Liver (tissue), 9 donors: ENCODE data around the gene RNF6. TPM values are rescaled to one million over a fixed set of nuclear protein-coding genes. Genes with fewer than 3 reads are reported as not detected.

Experiments
- DNase-seq: peaks from one replicate; pipeline ENCODE4 v3.0.0-alpha.2; 2017; ENCODE audit warnings: low spot score
- H3K27ac ChIP-seq, 2 donors: one replicate each; pipeline ENCODE4 v1.7.0; 2013; ENCODE audit warnings: inconsistent platforms in 2 of 2, low read length in 2 of 2, control low read depth in 1 of 2, low read depth in 1 of 2, mild to moderate bottlenecking in 1 of 2
- H3K27me3 ChIP-seq, 4 donors: one replicate each; pipeline versions ENCODE4 v1.6.1 to v1.7.0; 2013; ENCODE audit warnings: low read length in 3 of 4, inconsistent platforms in 1 of 4, mild to moderate bottlenecking in 1 of 4, moderate library complexity in 1 of 4; ENCODE audit not compliant: control insufficient read depth in 4 of 4, insufficient read depth in 4 of 4
- H3K36me3 ChIP-seq, 4 donors: one replicate each; pipeline versions ENCODE4 v1.6.1 to v1.7.0; 2013; ENCODE audit warnings: low read length in 3 of 4, mild to moderate bottlenecking in 3 of 4, low read depth in 1 of 4, moderate library complexity in 1 of 4; ENCODE audit not compliant: control insufficient read depth in 4 of 4, insufficient read depth in 3 of 4
- H3K4me1 ChIP-seq, 4 donors: one replicate each; pipeline versions ENCODE4 v1.6.1 to v1.7.0; 2013; ENCODE audit warnings: low read length in 3 of 4, mild to moderate bottlenecking in 3 of 4, moderate library complexity in 1 of 4; ENCODE audit not compliant: control insufficient read depth in 4 of 4, insufficient read depth in 4 of 4
- H3K4me3 ChIP-seq, 3 donors: one replicate each; pipeline versions ENCODE4 v1.6.1 to v1.7.0; 2013; ENCODE audit warnings: low read length in 3 of 3, control low read depth in 1 of 3, low read depth in 1 of 3, mild to moderate bottlenecking in 1 of 3
- H3K9ac ChIP-seq, 2 donors: one replicate each; pipeline ENCODE4 v1.7.0; 2013; ENCODE audit warnings: low read length in 2 of 2, mild to moderate bottlenecking in 2 of 2, moderate library complexity in 2 of 2, control low read depth in 1 of 2, low read depth in 1 of 2
- H3K9me3 ChIP-seq, 4 donors: one replicate each; pipeline versions ENCODE4 v1.6.1 to v1.7.0; 2013; ENCODE audit warnings: low read length in 3 of 4; ENCODE audit not compliant: control insufficient read depth in 4 of 4
- EGR1 ChIP-seq, 2 donors: IDR thresholded peaks; 2 replicates each; pipeline ENCODE4 v1.6.1; 2016 to 2018; ENCODE audit warnings: antibody characterized with exemption in 2 of 2, low read depth in 2 of 2
- FOXA1 ChIP-seq: IDR thresholded peaks from 2 replicates; pipeline ENCODE4 v1.6.1; 2016; ENCODE audit warnings: antibody characterized with exemption
- FOXA2 ChIP-seq: IDR thresholded peaks from 2 replicates; pipeline ENCODE4 v1.6.1; 2016; ENCODE audit warnings: antibody characterized with exemption
- GABPA ChIP-seq, 2 donors: IDR thresholded peaks in 1 of 2; conservative IDR thresholded peaks in 1 of 2; 2 replicates each; pipeline ENCODE4 v1.6.1; 2016; ENCODE audit warnings: antibody characterized with exemption in 2 of 2, mild to moderate bottlenecking in 1 of 2, moderate library complexity in 1 of 2
- HNF4A ChIP-seq, 2 donors: conservative IDR thresholded peaks; 2 replicates each; pipeline ENCODE4 v1.6.1; 2016; ENCODE audit warnings: antibody characterized with exemption in 2 of 2, mild to moderate bottlenecking in 2 of 2
- HNF4G ChIP-seq: IDR thresholded peaks from 2 replicates; pipeline ENCODE4 v1.6.1; 2016; ENCODE audit warnings: antibody characterized with exemption
- JUND ChIP-seq, 2 donors: IDR thresholded peaks; 2 replicates each; pipeline ENCODE4 v1.6.1; 2016; ENCODE audit warnings: antibody characterized with exemption in 2 of 2
- NR2F2 ChIP-seq: IDR thresholded peaks from 2 replicates; pipeline ENCODE4 v1.6.1; 2016; ENCODE audit warnings: antibody characterized with exemption
- RAD21 ChIP-seq, 2 donors: IDR thresholded peaks; 2 replicates each; pipeline ENCODE4 v1.6.1; 2016; ENCODE audit warnings: antibody characterized with exemption in 2 of 2, mild to moderate bottlenecking in 2 of 2
- RXRA ChIP-seq, 2 donors: IDR thresholded peaks; 2 replicates each; pipeline ENCODE4 v1.6.1; 2017 to 2018; ENCODE audit warnings: antibody characterized with exemption in 2 of 2, mild to moderate bottlenecking in 1 of 2
- SP1 ChIP-seq: IDR thresholded peaks from 2 replicates; pipeline ENCODE4 v1.6.1; 2018; ENCODE audit warnings: antibody characterized with exemption, mild to moderate bottlenecking
- TAF1 ChIP-seq: conservative IDR thresholded peaks from 2 replicates; pipeline ENCODE4 v1.6.1; 2016; ENCODE audit warnings: antibody characterized with exemption, mild to moderate bottlenecking
- YY1 ChIP-seq: IDR thresholded peaks from 2 replicates; pipeline ENCODE4 v1.6.1; 2016; ENCODE audit warnings: antibody characterized with exemption, mild to moderate bottlenecking
- WGBS: extraction: QIAGEN DNeasy Blood & Tissue Kit; methylation state at CpG from one replicate; pipeline ENCODE4 v1.1.7; 2013; 5-methylcytosine and 5-hydroxymethylcytosine counted together
- polyA plus RNA-seq, 2 donors: library from polyadenylated mRNA; stranded (reverse) in 1 of 2; unstranded in 1 of 2; fragments of 200-250 nt in 1 of 2; fragments of >200 nt in 1 of 2; fragmentation: Nextera tagmentation in 1 of 2; extraction: Ambion mirVana in 1 of 2; gene quantifications; one replicate each; pipeline versions ENCODE4 v1.2.1 to v1.2.3, GENCODE V29; 2013 to 2015
- total RNA-seq, 2 donors: library from RNA; depleted of rRNA; stranded (reverse); fragments of >200 nt; gene quantifications; one replicate each; pipeline ENCODE4 v1.2.3, GENCODE V29; 2014
- TF ChIP-seq, protein P1 (sequence below): IDR thresholded peaks from 2 replicates; pipeline ENCODE4 v1.6.1; 2016; ENCODE audit warnings: antibody characterized with exemption
- TF ChIP-seq, protein P2 (sequence below): IDR thresholded peaks from 2 replicates; pipeline ENCODE4 v1.6.1; 2016; ENCODE audit warnings: antibody characterized with exemption
- TF ChIP-seq, protein P3 (sequence below): fragments of 150-350 bp; IDR thresholded peaks from 2 replicates; pipeline ENCODE4 v1.5.1; 2017; ENCODE audit warnings: improper control_type of control experiment, low read depth, low read length; ENCODE audit not compliant: missing input control
- TF ChIP-seq, protein P4 (sequence below): IDR thresholded peaks from 2 replicates; pipeline ENCODE4 v1.6.1; 2016; ENCODE audit warnings: antibody characterized with exemption
- TF ChIP-seq, protein P5 (sequence below): IDR thresholded peaks from 2 replicates; pipeline ENCODE4 v1.6.1; 2016; ENCODE audit warnings: antibody characterized with exemption, mild to moderate bottlenecking
- donor health status: healthy.
- donor health status: healthy.
- donor health status: healthy.
- donor health status: healthy.
- donor health status: healthy.

RNF6 gene
- total and polyA plus RNA-seq, 4 donors, result 8.1 to 21.9 (median 14.8) TPM

DNA sequence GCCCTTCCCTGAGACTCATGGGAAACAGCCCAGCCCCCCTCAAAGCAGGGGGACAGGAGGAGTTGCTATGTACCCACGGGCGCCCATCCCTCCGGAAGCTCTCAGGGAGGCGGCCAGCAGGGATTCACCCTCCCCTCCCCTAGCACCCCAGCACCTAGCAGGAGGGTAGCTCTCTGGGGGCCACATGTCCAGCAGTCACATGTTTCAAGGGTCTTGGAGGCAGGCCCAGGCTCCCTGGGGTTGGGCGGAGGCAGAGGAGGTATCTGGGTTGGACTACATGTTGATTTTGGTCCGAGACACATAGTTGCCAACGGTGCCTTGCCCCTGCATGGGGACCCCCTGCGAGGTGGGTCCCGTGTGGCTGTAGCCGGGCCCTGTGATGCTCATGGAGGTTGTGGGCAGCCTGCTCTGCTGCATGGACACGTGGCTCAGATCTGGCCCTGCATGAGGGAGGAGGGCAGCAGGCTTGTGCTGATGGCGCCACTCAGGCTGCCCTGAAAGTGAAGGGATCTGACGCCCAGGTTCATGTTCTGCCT lies 7.0 kb upstream of the RNF6 start:
- Histone ChIP-seq H3K27ac (no peak overlapping the region), H3K9ac (no peak overlapping the region), H3K27me3 (no peaks in the 10 kb centered on the region), H3K9me3 (no peaks in the 10 kb centered on the region), H3K4me3 (no peak overlapping the region), H3K4me1 (no peaks in the 10 kb centered on the region), H3K36me3 (no peaks in the 10 kb centered on the region)
- no peak for DNase-seq
- WGBS, result 91% methylated on average over 13 of the region's 13 CpGs
- no peak for TF ChIP-seq YY1

DNA sequence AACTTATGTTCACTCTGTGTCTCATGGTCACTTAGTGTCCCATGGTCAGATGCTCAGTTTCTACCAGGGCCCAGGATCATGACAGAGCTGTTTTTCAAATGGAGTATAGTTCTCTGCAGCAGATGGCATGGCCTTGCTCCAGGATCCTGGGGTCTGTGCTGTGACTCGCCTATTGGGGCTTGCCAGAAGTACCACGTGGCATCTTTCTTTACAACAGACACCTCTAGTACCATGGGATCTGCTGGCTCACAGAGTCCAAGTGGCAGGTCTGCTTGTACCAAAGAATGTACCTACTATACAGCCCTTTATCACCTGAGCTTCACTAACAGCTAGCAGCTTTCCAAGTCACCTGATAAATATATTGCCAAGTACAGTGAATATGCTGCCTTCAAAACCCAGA lies 6.0 kb upstream of the RNF6 start:
- Histone ChIP-seq H3K4me3 (no peak overlapping the region), H3K9ac (no peak overlapping the region), H3K36me3 (no peaks in the 10 kb centered on the region), H3K27ac (no peak overlapping the region), H3K4me1 (no peaks in the 10 kb centered on the region), H3K9me3 (no peaks in the 10 kb centered on the region), H3K27me3 (no peaks in the 10 kb centered on the region)
- DNase-seq, result no peak
- TF ChIP-seq SP1 (no peak), RXRA (IDR thresholded peaks at IDR 0.05) (no peak), FOXA2 (no peak), YY1 (no peak)
- whole genome bisulfite sequencing, result 93% methylated on average over 2 of the region's 2 CpGs

DNA sequence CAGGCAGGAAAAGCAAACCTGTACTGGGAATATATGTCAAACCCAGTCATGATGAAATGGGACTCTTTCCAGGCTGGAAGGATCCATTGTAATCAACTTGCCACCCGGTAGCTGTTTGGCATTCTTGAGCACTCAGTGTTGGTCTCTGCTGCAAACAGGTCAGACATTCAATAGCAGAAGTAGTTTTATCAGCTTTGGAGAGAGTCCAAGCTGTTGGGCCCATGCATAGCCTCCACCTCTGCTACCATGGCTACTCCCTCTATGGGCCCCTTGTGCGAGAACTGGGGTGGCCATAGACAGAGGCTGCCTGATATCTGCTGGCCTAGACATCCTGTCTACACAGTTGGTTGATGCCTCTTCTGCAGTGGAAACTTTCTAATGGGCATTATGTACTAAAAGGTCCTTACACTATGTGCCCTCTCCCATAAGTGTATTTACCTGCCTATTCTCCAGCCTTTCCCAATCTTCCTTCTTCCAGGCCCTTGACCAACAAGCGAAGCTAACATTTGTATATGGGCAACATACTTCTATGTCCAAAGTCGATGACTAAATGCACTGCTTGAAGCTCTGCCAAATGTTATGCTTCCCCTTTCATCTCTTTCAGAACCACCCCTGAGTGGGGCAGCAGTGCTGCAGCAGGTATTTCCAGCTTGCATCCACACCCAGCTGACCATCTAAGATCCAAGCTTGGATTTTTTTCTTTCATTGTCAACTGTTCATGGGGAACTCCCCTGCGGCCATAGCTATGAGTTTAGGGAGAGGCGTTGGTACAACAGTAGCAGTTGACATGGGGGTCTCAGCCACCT lies 5.3 kb upstream of the RNF6 start:
- H3K36me3 ChIP-seq, result no peaks in the 10 kb centered on the region
- H3K27ac ChIP-seq, result no peak overlapping the region
- no peak overlapping the region for H3K4me3 ChIP-seq
- 90% methylated on average over 6 of the region's 6 CpGs for WGBS
- no peak overlapping the region for H3K9ac ChIP-seq
- DNase-seq, result no peak
- TF ChIP-seq EGR1 (IDR thresholded peaks at IDR 0.05; ENCODE audit: low read depth in 2 of 2), result no peak
- no peak for TF ChIP-seq RXRA (IDR thresholded peaks at IDR 0.05)
- no peak for TF ChIP-seq RAD21 (IDR thresholded peaks at IDR 0.05)
- no peak for TF ChIP-seq JUND (IDR thresholded peaks at IDR 0.05)
- no peak for TF ChIP-seq GABPA (IDR thresholded peaks at IDR 0.05 in 1 of 2, conservative IDR thresholded peaks at IDR 0.05 in 1 of 2)
- TF ChIP-seq, protein P1, sequence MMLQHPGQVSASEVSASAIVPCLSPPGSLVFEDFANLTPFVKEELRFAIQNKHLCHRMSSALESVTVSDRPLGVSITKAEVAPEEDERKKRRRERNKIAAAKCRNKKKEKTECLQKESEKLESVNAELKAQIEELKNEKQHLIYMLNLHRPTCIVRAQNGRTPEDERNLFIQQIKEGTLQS, result no peak
- TF ChIP-seq, protein P2, sequence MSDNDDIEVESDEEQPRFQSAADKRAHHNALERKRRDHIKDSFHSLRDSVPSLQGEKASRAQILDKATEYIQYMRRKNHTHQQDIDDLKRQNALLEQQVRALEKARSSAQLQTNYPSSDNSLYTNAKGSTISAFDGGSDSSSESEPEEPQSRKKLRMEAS, result no peak
- TF ChIP-seq TAF1, result no peak
- TF ChIP-seq, protein P3, sequence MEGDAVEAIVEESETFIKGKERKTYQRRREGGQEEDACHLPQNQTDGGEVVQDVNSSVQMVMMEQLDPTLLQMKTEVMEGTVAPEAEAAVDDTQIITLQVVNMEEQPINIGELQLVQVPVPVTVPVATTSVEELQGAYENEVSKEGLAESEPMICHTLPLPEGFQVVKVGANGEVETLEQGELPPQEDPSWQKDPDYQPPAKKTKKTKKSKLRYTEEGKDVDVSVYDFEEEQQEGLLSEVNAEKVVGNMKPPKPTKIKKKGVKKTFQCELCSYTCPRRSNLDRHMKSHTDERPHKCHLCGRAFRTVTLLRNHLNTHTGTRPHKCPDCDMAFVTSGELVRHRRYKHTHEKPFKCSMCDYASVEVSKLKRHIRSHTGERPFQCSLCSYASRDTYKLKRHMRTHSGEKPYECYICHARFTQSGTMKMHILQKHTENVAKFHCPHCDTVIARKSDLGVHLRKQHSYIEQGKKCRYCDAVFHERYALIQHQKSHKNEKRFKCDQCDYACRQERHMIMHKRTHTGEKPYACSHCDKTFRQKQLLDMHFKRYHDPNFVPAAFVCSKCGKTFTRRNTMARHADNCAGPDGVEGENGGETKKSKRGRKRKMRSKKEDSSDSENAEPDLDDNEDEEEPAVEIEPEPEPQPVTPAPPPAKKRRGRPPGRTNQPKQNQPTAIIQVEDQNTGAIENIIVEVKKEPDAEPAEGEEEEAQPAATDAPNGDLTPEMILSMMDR, result no peak
- no peak for TF ChIP-seq NR2F2
- TF ChIP-seq YY1, result no peak
- TF ChIP-seq, protein P4, sequence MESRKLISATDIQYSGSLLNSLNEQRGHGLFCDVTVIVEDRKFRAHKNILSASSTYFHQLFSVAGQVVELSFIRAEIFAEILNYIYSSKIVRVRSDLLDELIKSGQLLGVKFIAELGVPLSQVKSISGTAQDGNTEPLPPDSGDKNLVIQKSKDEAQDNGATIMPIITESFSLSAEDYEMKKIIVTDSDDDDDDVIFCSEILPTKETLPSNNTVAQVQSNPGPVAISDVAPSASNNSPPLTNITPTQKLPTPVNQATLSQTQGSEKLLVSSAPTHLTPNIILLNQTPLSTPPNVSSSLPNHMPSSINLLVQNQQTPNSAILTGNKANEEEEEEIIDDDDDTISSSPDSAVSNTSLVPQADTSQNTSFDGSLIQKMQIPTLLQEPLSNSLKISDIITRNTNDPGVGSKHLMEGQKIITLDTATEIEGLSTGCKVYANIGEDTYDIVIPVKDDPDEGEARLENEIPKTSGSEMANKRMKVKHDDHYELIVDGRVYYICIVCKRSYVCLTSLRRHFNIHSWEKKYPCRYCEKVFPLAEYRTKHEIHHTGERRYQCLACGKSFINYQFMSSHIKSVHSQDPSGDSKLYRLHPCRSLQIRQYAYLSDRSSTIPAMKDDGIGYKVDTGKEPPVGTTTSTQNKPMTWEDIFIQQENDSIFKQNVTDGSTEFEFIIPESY, result no peak
- no peak for TF ChIP-seq HNF4A (conservative IDR thresholded peaks at IDR 0.05)
- TF ChIP-seq FOXA2, result no peak
- TF ChIP-seq, protein P5, sequence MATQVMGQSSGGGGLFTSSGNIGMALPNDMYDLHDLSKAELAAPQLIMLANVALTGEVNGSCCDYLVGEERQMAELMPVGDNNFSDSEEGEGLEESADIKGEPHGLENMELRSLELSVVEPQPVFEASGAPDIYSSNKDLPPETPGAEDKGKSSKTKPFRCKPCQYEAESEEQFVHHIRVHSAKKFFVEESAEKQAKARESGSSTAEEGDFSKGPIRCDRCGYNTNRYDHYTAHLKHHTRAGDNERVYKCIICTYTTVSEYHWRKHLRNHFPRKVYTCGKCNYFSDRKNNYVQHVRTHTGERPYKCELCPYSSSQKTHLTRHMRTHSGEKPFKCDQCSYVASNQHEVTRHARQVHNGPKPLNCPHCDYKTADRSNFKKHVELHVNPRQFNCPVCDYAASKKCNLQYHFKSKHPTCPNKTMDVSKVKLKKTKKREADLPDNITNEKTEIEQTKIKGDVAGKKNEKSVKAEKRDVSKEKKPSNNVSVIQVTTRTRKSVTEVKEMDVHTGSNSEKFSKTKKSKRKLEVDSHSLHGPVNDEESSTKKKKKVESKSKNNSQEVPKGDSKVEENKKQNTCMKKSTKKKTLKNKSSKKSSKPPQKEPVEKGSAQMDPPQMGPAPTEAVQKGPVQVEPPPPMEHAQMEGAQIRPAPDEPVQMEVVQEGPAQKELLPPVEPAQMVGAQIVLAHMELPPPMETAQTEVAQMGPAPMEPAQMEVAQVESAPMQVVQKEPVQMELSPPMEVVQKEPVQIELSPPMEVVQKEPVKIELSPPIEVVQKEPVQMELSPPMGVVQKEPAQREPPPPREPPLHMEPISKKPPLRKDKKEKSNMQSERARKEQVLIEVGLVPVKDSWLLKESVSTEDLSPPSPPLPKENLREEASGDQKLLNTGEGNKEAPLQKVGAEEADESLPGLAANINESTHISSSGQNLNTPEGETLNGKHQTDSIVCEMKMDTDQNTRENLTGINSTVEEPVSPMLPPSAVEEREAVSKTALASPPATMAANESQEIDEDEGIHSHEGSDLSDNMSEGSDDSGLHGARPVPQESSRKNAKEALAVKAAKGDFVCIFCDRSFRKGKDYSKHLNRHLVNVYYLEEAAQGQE, result no peak
- TF ChIP-seq SP1, result no peak
- TF ChIP-seq FOXA1, result no peak
- TF ChIP-seq HNF4G, result no peak
- H3K4me1 ChIP-seq, result peaks cover 0 to 5% (median 2%) of the 10 kb centered on the region in 4 donors
- no peaks in the 10 kb centered on the region for H3K27me3 ChIP-seq
- no peaks in the 10 kb centered on the region for H3K9me3 ChIP-seq
